CD4-positive, alpha-beta T cell treated with Interleukin-12 subunit alpha and Interleukin-12 subunit beta, for 1 hour (primary cell): ENCODE data around the gene C10orf71.

Source experiments
- DNase-seq: peaks from one replicate; pipeline ENCODE4 v3.0.0-alpha.2; 2020

Gene C10orf71

GRCh38 chr10:49321021-49321420 is 22.1 kb downstream of the C10orf71 start:
- no peak for DNase-seq

DNA sequence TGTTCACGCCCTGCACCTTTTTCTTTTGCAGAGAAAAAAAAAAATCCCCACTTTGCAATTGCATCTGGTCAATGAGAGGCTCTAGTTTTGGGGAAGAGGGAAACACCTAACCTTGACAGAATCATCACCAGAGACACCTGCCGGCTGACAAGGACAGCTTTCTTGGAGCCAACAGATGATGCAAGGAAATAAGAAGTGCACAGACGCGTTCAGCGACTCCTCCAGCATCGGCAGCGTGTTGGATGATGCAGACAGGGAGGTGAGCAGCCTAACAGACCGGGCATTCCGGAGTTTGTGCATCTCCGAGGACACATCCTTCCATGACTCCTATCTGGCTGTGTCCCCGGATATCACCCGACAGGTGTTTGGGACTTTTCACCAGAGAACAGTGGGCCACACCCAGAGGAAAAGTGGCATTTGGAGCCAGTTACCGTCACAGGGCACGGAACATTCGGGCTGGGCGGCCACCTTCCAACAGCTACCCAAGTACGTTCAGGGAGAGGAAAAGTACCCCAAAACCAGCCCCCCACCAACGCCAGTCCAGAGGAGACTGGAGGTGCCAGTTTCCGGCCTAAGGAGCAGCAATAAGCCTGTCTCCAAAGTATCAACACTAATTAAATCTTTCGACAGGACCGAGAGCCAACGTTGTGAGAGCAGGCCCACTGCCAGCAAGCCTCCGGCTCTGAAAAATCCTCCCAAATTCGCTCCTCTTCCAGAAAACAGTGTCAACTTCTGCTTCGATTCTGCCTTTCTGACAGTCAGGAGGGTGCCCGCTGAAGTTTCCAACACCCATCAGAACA is 23.6 kb downstream of the C10orf71 start:
- DNase-seq = no peak

GRCh38 chr10:49323171-49323895 is 24.4 kb downstream of the C10orf71 start:
- DNase-seq = no peak

DNA sequence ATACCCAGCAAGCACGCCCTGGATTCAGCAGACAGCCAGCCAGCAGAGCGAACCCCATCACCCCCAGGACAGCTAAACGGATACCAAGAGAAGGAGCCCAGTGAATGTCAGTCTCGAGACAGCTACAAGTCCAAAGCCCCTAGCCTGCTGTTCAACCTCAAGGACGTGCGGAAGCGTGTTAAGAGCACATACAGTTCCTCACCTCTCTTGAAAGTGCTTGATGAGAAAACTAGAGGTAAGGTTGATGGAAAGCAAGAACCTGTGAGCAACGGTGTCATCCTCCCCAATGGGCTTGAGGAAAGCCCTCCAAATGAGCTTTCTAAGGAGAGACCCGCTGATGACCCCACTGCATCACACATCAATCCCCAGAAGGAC is 24.9 kb downstream of the C10orf71 start:
- DNase-seq = no peak

- DNase-seq = no peak
Observed at GRCh38 chr10:49324711-49325110, 25.7 kb downstream of the C10orf71 start.

DNA sequence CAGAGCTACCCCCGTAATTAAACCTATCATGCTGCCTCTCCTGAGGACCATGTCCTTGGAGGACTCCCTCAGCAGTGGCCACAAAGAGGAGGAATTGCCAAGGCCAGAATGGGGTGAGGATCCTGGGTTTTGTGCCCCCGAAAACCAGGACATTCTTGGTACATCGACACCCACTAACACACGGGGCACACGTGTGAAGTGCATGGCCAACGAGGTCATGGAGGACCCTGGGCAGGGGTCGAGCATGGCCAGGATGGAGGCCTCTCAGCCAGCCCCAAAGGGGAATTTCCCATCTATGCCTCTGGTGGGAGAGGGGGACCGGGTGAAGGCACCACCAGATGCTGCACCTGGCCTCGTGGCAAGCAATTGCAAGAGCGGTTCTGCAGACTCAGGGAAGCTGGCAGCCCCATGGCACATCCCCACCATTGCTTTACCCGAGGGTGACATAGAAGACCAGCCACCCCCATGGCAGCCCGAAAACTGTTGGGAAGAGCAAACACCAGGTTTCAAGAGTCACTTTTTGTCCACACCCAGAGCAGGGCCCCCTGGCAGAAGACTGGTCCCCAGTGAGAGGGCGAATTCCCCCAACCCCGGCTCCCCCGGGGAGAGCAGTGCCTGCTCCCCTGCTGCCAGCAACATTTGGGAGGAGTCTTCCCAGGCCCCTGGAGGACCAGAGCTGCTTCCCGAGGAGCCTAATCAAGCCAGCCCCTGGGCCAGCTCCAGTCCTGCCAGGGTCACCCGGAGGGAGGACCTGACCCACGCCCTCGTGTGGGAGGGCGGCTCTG is 26.4 kb downstream of the C10orf71 start:
- no peak for DNase-seq

DNA sequence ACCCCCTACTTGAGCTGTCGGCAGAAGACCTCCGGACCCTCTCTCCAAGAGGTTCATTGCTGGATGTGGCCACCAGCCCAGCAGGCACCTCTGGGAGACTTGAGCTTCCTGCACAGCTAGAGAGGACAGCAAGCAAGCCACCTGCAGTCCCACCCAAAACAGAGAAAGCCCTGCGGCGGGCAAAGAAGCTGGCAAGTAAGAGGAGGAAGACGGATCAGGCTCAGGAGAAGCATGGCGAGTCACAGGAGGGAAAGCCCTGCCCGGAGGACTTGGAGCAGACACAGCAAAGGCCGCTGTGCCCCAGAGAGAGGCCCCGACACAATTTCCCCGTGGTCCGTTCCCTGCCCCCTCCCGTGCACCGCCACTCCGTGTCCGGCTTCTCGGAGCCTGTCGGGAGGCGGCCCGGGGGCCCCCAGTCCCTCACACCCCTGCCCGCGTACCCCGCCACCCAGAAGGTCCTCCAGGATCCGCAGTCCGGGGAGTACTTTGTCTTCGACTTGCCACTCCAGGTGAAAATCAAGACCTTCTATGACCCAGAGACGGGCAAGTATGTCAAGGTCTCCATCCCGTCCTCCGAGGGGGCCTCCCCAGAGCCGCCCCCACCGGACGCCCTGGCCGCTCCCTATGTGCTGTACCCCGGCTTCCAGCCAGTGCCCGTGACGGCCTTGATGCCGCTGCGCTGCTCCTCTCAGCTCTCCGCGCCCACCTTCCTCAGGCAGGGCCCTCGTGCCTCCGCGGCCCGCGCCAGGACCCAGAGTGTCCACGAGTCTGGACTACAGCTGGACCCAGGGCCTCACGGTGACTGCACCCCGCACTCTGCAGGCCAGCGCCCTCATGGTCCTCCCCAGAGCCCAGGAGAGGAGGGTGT is 27.2 kb downstream of the C10orf71 start:
- no peak for DNase-seq

GRCh38 chr10:49327036-49327813 is 28.3 kb downstream of the C10orf71 start:
- DNase-seq = no peak

- DNase-seq = no peak
Observed at GRCh38 chr10:49328401-49329145, 29.6 kb downstream of the C10orf71 start.

GRCh38 chr10:49329146-49329505 is 30.2 kb downstream of the C10orf71 start:
- DNase-seq = no peak

DNA sequence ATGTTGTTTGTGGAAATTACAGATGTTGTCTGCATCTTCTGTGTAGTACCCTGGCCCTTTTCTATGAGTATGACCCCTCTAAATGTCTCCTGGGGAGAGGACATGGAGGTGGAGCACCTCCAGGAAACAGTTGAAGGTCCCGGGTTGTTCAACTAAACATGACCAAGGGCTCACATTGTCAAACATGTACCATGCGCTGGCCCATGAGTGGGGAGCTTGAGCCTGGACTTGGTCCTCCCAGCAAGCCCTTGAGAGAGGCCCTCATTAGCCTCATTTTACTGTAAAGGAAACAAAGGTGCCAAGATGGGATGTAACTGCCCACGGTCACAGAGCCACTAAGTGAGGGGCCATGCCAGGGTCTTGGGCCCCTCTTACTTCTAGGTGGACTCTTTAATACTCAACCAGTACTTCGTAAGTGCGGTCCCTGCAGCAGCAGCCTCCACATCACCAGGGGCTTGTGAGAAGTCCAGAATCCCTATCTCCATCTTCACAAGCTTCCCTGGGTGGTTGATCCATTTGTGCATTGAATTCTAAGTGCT is 31.2 kb downstream of the C10orf71 start:
- DNase-seq = no peak

GRCh38 chr10:49331431-49331830 is 32.5 kb downstream of the C10orf71 start:
- DNase-seq = no peak

GRCh38 chr10:49332333-49332732 is 33.4 kb downstream of the C10orf71 start:
- no peak for DNase-seq

- DNase-seq = no peak
Observed at GRCh38 chr10:49332768-49333167, 33.8 kb downstream of the C10orf71 start.

DNA sequence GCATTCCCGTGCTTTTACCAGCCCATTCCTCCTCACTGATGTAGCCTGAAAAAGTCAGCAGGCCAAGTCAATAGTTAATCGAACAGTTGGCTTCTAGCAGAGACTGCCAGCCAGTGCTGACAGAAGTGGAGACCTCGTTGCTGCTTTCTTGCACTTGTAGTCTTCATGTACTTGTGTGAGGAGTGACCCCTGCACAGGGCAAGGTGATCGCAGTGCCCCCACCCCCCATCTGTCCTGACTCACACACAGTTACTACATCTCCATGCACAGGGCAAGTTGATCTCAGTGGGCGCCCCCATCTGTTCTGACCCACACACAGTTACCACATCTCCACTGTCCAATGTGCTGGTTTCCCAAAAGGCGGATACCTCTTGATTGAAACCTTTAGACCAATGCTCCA is 34.2 kb downstream of the C10orf71 start:
- no peak for DNase-seq

DNA sequence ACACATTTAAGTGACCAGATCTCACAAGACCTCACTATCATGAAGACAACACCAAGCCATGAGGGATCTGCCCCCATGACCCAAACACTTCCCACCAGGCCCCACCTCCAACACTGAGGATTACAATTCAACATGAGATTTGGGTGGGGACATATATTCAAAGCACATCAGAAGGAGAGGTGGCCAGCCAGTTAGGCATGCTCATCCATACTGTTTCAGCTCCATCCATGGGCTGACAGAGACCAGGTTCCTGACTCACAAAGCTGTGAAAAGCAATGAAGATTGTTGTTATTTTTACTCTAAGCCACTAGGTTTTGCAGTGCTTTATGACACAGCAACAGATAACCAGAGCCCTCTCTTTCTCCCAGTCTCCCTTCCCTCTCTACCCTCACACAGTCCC is 36.0 kb downstream of the C10orf71 start:
- DNase-seq = no peak

- peak; percentile 14 for DNase-seq
Observed at GRCh38 chr10:49335364-49335972, 36.5 kb downstream of the C10orf71 start.

- no peak for DNase-seq
Observed at GRCh38 chr10:49338604-49339003, 39.6 kb downstream of the C10orf71 start.

DNA sequence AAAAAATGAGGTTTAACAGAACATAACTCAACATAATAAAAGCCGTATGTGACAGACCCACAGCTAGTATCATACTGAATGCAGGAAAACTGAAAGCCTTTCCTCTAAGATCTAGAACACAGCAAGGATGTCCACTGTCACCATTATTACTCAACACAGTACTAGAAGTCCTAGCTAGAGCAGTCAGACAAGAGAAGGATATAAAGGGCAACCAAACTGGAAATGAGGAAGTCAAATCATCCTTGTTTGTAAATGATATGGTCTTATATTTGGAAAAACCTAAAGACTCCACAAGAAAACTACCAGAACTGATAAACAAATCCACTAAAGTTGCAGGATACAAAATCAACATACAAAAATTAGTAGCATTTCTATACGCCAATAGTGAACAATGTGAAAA is 45.9 kb downstream of the C10orf71 start:
- no peak for DNase-seq

GRCh38 chr10:49347342-49347741 is 48.4 kb downstream of the C10orf71 start:
- DNase-seq = no peak
